Trophoblast cell (in vitro differentiated cells and primary cell): ENCODE results near the gene NEK5.

ENCODE experiments used
- DNase-seq, 2 donors: peaks; one replicate each; pipeline ENCODE4 v3.0.0-alpha.2; 2016
- H2AFZ ChIP-seq: 2 replicates; pipeline ENCODE4 v1.6.1; 2013; ENCODE audit warnings: low read length, moderate library complexity, mild to moderate bottlenecking; ENCODE audit not compliant: insufficient read depth, poor library complexity
- H2AK5ac ChIP-seq: 2 replicates; pipeline ENCODE4 v1.6.1; 2013; ENCODE audit warnings: mild to moderate bottlenecking, low read length
- H2BK120ac ChIP-seq: 2 replicates; pipeline ENCODE4 v1.6.1; 2013; ENCODE audit warnings: low read length, mild to moderate bottlenecking, moderate library complexity; ENCODE audit not compliant: insufficient read depth, poor library complexity
- H2BK12ac ChIP-seq: 2 replicates; pipeline ENCODE4 v1.6.1; 2013; ENCODE audit warnings: mild to moderate bottlenecking, low read length, moderate library complexity
- H2BK5ac ChIP-seq: 2 replicates; pipeline ENCODE4 v1.6.1; 2013; ENCODE audit warnings: low read length, low read depth, moderate library complexity, mild to moderate bottlenecking; ENCODE audit not compliant: poor library complexity
- H3K14ac ChIP-seq: 2 replicates; pipeline ENCODE4 v1.6.1; 2013; ENCODE audit warnings: mild to moderate bottlenecking, low read length
- H3K18ac ChIP-seq: 2 replicates; pipeline ENCODE4 v1.6.1; 2013; ENCODE audit warnings: mild to moderate bottlenecking, low read length
- H3K23ac ChIP-seq: 2 replicates; pipeline ENCODE4 v1.6.1; 2013; ENCODE audit warnings: low read length
- H3K27ac ChIP-seq: 2 replicates; pipeline ENCODE4 v1.5.1; 2013; ENCODE audit warnings: low read depth, mild to moderate bottlenecking, inconsistent platforms, low read length, moderate library complexity
- H3K27me3 ChIP-seq: 2 replicates; pipeline ENCODE4 v1.6.1; 2013; ENCODE audit warnings: inconsistent platforms, mild to moderate bottlenecking, low read length, moderate library complexity; ENCODE audit not compliant: insufficient read depth
- H3K36me3 ChIP-seq, 2 experiments: 1 replicate in 1 of 2; 2 replicates in 1 of 2; pipeline ENCODE4 v1.6.1; 2013; ENCODE audit warnings: low read length in 2 of 2, mild to moderate bottlenecking in 2 of 2, moderate library complexity in 1 of 2; ENCODE audit not compliant: insufficient read depth in 2 of 2, control insufficient read depth in 1 of 2
- H3K4ac ChIP-seq: 2 replicates; pipeline ENCODE4 v1.6.1; 2013; ENCODE audit warnings: low read depth, mild to moderate bottlenecking, low read length, moderate library complexity
- H3K4me1 ChIP-seq, 2 experiments: 1 replicate in 1 of 2; 2 replicates in 1 of 2; pipeline ENCODE4 v1.6.1; 2013; ENCODE audit warnings: low read length in 2 of 2, mild to moderate bottlenecking in 2 of 2, moderate library complexity in 1 of 2; ENCODE audit not compliant: insufficient read depth in 2 of 2, control insufficient read depth in 1 of 2
- H3K4me2 ChIP-seq: 2 replicates; pipeline ENCODE4 v1.6.1; 2013; ENCODE audit warnings: inconsistent platforms, mild to moderate bottlenecking, low read length, moderate library complexity
- H3K4me3 ChIP-seq: 2 replicates; pipeline ENCODE4 v1.5.1; 2013; ENCODE audit warnings: mild to moderate bottlenecking, low read depth, low read length, inconsistent platforms
- H3K79me1 ChIP-seq: one replicate; pipeline ENCODE4 v1.6.1; 2013; ENCODE audit warnings: low read length
- H3K79me2 ChIP-seq: 2 replicates; pipeline ENCODE4 v1.6.1; 2013; ENCODE audit warnings: low read length, mild to moderate bottlenecking; ENCODE audit not compliant: control insufficient read depth, insufficient read depth, poor library complexity
- H3K9ac ChIP-seq: 2 replicates; pipeline ENCODE4 v1.6.1; 2013; ENCODE audit warnings: mild to moderate bottlenecking, low read length
- H3K9me3 ChIP-seq: 2 replicates; pipeline ENCODE4 v1.6.1; 2013; ENCODE audit warnings: low read depth, mild to moderate bottlenecking, control low read depth, inconsistent platforms, low read length; ENCODE audit not compliant: insufficient read depth
- H4K12ac ChIP-seq: 2 replicates; pipeline ENCODE4 v1.6.1; 2013; ENCODE audit warnings: low read depth, mild to moderate bottlenecking, low read length, moderate library complexity
- H4K8ac ChIP-seq: 2 replicates; pipeline ENCODE4 v1.6.1; 2013; ENCODE audit warnings: low read depth, mild to moderate bottlenecking, low read length, moderate library complexity
- H4K91ac ChIP-seq: one replicate; pipeline ENCODE4 v1.6.1; 2013; ENCODE audit warnings: low read depth, mild to moderate bottlenecking, low read length, moderate library complexity
- WGBS: extraction: QIAGEN DNeasy Blood & Tissue Kit; methylation state at CpG from one replicate; pipeline ENCODE4 v1.1.7; 2013; ENCODE audit warnings: missing lambda C conversion rate; ENCODE audit not compliant: insufficient read length, insufficient coverage; ENCODE audit errors: extremely low coverage; 5-methylcytosine and 5-hydroxymethylcytosine counted together

Gene NEK5

GRCh38 chr13:51998723-51999509 lies 130.0 kb downstream of the NEK5 start:
- Histone ChIP-seq H3K18ac (no peak overlapping the region), H3K79me1 (peaks cover 1% of the 10 kb centered on the region), H2BK120ac (no peak overlapping the region), H3K4me1 (peaks cover 10 to 18% of the 10 kb centered on the region in 2 experiments), H3K36me3 (no peaks in the 10 kb centered on the region), H2AK5ac (no peak overlapping the region), H3K23ac (no peak overlapping the region), H4K91ac (peak overlapping the region; percentile 46), H3K79me2 (peaks cover 2% of the 10 kb centered on the region), H3K9me3 (no peaks in the 10 kb centered on the region), H3K9ac (no peak overlapping the region), H3K14ac (no peak overlapping the region), H3K27me3 (no peaks in the 10 kb centered on the region), H3K4me2 (peak overlapping the region; percentile 9), H2BK5ac (no peak overlapping the region), H3K4ac (no peak overlapping the region), H2BK12ac (no peak overlapping the region), H2AFZ (no peak overlapping the region), H3K4me3 (no peak overlapping the region), H4K12ac (no peak overlapping the region), H3K27ac (peak overlapping the region; percentile 13), H4K8ac (peak overlapping the region; percentile 26)
- peak; percentile 55 to 66 for DNase-seq
- no CpG with 5 or more reads among the region's 6 CpGs for WGBS

- DNase-seq, result peak; percentile 97 to 99
- Histone ChIP-seq H3K79me1 (peaks cover 1% of the 10 kb centered on the region), H3K23ac (no peak overlapping the region), H4K91ac (no peak overlapping the region), H2AK5ac (no peak overlapping the region), H3K36me3 (no peaks in the 10 kb centered on the region), H3K9me3 (no peaks in the 10 kb centered on the region), H3K14ac (no peak overlapping the region), H4K12ac (no peak overlapping the region), H3K4ac (no peak overlapping the region), H3K4me3 (no peak overlapping the region), H3K18ac (no peak overlapping the region), H3K9ac (no peak overlapping the region), H2AFZ (no peak overlapping the region), H3K4me2 (no peak overlapping the region), H2BK120ac (no peak overlapping the region), H2BK5ac (no peak overlapping the region), H3K27ac (no peak overlapping the region), H4K8ac (no peak overlapping the region), H3K27me3 (no peaks in the 10 kb centered on the region), H2BK12ac (no peak overlapping the region), H3K4me1 (peaks cover 10 to 18% of the 10 kb centered on the region in 2 experiments), H3K79me2 (peaks cover 2% of the 10 kb centered on the region)
- WGBS, result no CpG with 5 or more reads among the region's 8 CpGs
These were observed 131.1 kb downstream of the NEK5 start for GRCh38 chr13:51997641-51998330.

GRCh38 chr13:51997186-51997585 lies 131.7 kb downstream of the NEK5 start:
- no peak overlapping the region for H3K4me2 ChIP-seq
- H3K23ac ChIP-seq, result no peak overlapping the region
- H3K14ac ChIP-seq, result no peak overlapping the region
- H3K27me3 ChIP-seq, result no peaks in the 10 kb centered on the region
- peaks cover 10 to 18% of the 10 kb centered on the region in 2 experiments for H3K4me1 ChIP-seq
- H2BK120ac ChIP-seq, result no peak overlapping the region
- no CpG with 5 or more reads among the region's 2 CpGs for WGBS
- H4K91ac ChIP-seq, result no peak overlapping the region
- H3K27ac ChIP-seq, result no peak overlapping the region
- H3K4me3 ChIP-seq, result no peak overlapping the region
- no peak overlapping the region for H3K18ac ChIP-seq
- peaks cover 1% of the 10 kb centered on the region for H3K79me1 ChIP-seq
- no peak overlapping the region for H4K12ac ChIP-seq
- H2BK12ac ChIP-seq, result no peak overlapping the region
- peaks cover 2% of the 10 kb centered on the region for H3K79me2 ChIP-seq
- no peak for DNase-seq
- H3K36me3 ChIP-seq, result no peaks in the 10 kb centered on the region
- H3K4ac ChIP-seq, result no peak overlapping the region
- H3K9me3 ChIP-seq, result no peaks in the 10 kb centered on the region
- H3K9ac ChIP-seq, result no peak overlapping the region
- H4K8ac ChIP-seq, result no peak overlapping the region
- H2AFZ ChIP-seq, result no peak overlapping the region
- no peak overlapping the region for H2AK5ac ChIP-seq
- no peak overlapping the region for H2BK5ac ChIP-seq

- H3K4ac ChIP-seq, result no peak overlapping the region
- no peak overlapping the region for H2AK5ac ChIP-seq
- H2BK5ac ChIP-seq, result no peak overlapping the region
- no peaks in the 10 kb centered on the region for H3K27me3 ChIP-seq
- no peak overlapping the region for H3K4me2 ChIP-seq
- H4K91ac ChIP-seq, result no peak overlapping the region
- no peak overlapping the region for H4K8ac ChIP-seq
- H3K27ac ChIP-seq, result no peak overlapping the region
- no peak overlapping the region for H2BK12ac ChIP-seq
- H3K9ac ChIP-seq, result no peak overlapping the region
- H3K14ac ChIP-seq, result no peak overlapping the region
- H2BK120ac ChIP-seq, result no peak overlapping the region
- no peak overlapping the region for H4K12ac ChIP-seq
- no CpG with 5 or more reads among the region's 4 CpGs for WGBS
- no peak overlapping the region for H3K23ac ChIP-seq
- H3K4me3 ChIP-seq, result no peak overlapping the region
- H2AFZ ChIP-seq, result no peak overlapping the region
- peaks cover 10 to 16% of the 10 kb centered on the region in 2 experiments for H3K4me1 ChIP-seq
- DNase-seq, result no peak
- H3K79me2 ChIP-seq, result peaks cover 2% of the 10 kb centered on the region
- peaks cover 1% of the 10 kb centered on the region for H3K79me1 ChIP-seq
- no peaks in the 10 kb centered on the region for H3K9me3 ChIP-seq
- H3K18ac ChIP-seq, result peak overlapping the region; percentile 3
- no peaks in the 10 kb centered on the region for H3K36me3 ChIP-seq
These were observed 132.2 kb downstream of the NEK5 start for GRCh38 chr13:51996641-51997040.
